Activated gamma-delta T cell treated with anti-CD3 and anti-CD28 coated beads, Interleukin-2, amount 50 U/mL, for 16 hours (primary cell): ENCODE measurements around the gene FBXO17.
"Not testable (repeated sequence)": the region's sequence is repeated elsewhere in the genome, so short reads cannot be mapped to it uniquely, and the experiment has no call there.

Source experiments
- DNase-seq: peaks from one replicate; pipeline ENCODE4 v3.0.0-alpha.2; 2020; ENCODE audit warnings: low read depth

FBXO17 gene, protein sequence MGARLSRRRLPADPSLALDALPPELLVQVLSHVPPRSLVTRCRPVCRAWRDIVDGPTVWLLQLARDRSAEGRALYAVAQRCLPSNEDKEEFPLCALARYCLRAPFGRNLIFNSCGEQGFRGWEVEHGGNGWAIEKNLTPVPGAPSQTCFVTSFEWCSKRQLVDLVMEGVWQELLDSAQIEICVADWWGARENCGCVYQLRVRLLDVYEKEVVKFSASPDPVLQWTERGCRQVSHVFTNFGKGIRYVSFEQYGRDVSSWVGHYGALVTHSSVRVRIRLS

GRCh38 chr19:38975214-38975860, at the start of gene FBXO17:
FBXO17 (minus strand) TSS chr19:38975742; CDS start chr19:38950319, 25,423 bp downstream.
- no peak for DNase-seq

DNA sequence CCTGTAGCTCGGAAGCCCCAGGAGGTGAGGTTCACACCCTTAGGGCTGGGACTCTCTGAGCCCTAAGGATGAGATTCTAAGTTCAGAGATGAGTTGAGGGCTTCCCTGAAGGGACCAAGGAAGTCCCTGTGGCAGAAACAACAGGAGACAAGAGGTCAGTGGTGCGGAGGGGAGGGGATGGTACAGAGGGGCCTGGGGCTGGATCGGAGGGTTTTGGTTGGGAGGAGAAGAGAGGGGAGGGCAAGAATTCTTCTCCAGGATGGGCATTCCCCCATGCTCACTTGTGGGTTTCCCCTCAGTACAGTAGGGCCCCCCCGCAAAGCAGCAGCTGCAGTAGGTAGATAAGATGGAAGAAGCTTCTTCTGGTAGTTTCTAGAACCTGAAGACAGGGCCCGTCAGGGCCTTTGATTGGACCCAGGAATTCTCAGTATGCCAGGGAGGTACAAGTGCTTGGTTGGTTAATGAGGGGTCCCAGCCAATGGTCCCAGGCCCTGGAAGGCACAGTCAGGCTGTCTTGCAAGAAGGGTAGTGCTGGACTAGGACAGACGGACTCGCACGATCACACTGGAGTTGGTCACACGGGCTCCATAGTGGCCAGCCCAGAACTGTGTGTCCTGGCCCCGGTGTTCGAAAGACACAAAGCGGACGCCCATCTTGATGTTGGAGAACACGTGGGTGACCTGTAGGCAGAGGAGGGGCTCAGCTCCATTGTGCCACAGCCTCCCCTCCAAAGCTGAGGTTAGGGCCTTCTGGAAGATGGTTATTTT, 49.5 kb upstream of the FBXO17 start:
- DNase-seq, result no peak

DNA sequence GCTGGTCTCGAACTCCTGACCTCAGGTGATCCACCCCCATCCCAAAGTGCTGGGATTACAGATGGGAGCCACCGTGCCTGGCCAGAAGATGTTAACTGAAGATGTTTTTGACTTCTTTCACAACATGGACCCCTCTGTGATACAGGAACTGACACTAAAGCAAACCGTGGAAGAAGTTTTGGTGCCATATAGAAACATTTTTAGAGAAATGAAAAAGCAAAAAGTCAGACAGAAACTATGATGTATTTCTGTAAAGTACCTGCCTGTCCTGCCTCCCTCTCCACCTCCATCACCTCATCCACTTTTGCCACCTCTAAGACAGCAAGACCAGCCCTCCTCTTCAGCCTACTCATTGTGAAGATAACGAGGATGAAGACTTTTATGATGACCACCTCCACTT, 45.5 kb upstream of the FBXO17 start:
- DNase-seq, result no peak

DNA sequence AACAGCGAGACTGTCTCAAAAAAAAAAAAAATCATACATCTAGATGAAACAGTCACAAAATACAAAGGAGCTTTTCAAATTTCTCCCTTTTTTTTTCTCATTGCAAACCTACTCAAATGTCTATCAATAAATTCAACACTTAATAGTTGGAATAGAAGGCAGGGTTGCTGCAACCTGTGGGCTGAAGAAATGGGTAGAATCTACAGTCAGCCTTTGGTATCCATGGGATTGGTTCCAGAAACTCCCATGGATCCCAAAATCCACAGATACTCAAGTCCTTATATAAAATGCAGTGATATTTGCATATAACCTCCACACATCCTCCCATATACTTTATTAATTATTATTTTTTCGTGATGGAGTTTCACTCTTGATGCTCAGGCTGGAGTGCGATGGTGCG, 42.1 kb upstream of the FBXO17 start:
- no peak for DNase-seq

- no peak for DNase-seq
Measured at GRCh38 chr19:39017026-39017425, 41.5 kb upstream of the FBXO17 start.

DNA sequence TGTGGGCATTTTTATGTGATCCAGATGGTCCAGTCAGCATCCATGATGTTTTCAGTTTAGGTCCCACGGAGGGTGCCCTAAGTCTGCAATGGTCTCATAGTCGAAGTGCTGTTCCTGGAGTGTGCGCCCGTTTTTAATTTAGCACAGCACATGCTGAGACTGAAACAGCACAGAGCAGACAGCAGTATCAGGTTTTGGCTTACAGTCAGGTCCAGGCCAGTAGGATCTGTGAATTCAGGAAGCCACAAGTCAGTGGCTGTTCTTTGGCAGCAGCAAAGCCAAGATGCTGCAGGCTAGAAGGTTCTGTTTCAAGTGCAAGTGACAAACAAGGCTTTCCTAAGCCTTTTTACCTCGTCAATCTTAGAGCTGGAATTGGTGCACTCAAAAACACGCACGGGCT, 38.5 kb upstream of the FBXO17 start:
- DNase-seq, result no peak

GRCh38 chr19:39009001-39009400, 33.5 kb upstream of the FBXO17 start:
- no peak for DNase-seq

DNA sequence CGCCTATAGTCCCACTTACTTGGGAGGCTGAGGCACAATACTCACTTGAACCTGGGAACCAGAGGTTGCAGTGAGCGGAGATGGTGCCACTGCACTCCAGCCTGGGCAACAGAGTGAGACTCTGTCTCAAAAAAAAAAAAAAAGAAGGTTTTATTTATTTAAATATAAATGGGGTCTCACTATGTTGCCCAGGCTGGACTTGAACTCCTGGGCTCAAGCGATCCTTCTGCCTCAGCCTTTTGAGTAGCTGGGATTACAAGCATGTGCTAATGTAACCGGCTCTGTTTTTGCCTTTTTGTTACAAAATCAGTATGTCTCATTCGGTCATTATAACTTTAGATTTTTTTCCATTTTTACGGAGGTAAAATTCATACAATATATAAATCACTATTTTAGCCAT, 32.6 kb upstream of the FBXO17 start:
- DNase-seq, result no peak

- DNase-seq, result no peak
Measured at GRCh38 chr19:39007096-39007495, 31.6 kb upstream of the FBXO17 start.

GRCh38 chr19:39004403-39004802, 28.9 kb upstream of the FBXO17 start:
- no peak for DNase-seq

DNA sequence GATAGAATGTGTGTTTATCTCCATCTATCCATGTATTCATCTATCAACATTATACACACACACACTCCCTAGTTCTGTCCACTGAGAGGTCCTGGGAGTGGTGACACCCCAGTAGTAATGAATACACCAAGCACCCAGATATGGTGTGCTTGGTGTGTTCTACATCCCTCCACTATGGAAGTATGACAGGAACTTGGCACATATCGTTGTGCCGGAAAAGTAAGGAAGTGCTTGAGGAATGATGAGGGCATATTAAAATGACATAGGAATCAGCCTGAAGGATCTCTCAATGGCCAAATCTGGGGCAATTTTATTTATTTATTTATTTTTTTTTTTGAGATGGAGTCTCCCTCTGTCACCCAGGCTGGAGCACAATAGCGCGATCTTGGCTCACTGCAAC, 28.3 kb upstream of the FBXO17 start:
- DNase-seq, result no peak

DNA sequence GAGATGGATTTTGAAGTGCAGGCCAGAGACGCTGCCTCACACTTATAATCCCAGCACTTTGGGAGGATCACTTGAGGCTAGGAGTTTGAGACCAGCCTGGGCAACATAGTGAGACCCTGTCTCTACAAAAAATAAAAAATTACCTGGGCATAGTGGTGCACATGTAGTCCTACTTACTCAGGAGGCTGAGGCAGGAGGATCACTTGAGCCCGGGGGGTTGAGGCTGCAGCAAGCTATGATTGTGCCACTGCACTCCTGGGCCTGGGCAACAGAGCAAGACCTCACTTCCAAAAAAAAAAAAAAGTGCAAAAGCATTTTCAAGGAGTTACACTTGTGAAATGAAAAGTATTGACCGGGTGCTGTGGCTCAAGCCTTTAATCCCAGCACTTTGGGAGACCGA, 27.6 kb upstream of the FBXO17 start:
- no peak for DNase-seq

DNA sequence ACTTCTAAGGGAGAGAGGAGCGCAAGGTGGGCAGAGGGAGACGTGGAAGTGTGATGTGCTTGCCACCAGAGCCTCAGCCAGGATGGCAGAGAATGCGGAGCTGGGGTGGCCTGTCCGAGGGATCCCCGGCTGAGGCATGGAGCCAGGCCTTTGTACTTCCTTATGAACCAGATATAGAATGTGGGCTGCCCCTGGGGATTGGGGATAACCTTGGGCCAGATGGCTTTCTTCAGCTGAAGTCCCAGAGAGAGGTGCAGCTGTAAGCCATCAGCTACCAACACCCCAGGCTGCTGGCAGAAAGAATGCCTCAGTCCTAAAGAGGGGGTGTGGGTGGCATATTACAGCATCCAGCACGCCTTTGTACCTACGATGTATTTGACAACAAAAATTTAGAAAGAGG, 25.5 kb upstream of the FBXO17 start:
- no peak for DNase-seq

GRCh38 chr19:38997576-38997975, 22.0 kb upstream of the FBXO17 start:
- not testable (repeated sequence) for DNase-seq

DNA sequence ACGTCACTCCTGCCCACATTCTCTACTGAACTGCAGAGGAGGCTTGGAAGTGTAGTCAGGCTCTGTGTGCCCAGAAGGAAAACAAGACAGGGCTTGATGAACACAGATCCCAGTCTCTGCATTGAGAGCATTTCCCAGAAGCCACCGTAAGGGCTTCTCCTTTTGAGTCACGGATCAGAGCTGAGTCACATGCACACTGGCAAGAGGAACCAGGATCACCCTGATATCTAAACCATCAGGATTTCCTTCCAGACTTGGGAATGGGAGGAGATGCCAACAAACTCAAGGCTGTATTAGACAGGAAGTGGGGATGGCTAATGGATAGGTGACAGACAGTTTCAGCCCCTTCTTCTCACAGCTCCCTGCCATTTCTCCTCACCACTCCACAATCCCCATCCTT, 17.7 kb upstream of the FBXO17 start:
- DNase-seq, result no peak

DNA sequence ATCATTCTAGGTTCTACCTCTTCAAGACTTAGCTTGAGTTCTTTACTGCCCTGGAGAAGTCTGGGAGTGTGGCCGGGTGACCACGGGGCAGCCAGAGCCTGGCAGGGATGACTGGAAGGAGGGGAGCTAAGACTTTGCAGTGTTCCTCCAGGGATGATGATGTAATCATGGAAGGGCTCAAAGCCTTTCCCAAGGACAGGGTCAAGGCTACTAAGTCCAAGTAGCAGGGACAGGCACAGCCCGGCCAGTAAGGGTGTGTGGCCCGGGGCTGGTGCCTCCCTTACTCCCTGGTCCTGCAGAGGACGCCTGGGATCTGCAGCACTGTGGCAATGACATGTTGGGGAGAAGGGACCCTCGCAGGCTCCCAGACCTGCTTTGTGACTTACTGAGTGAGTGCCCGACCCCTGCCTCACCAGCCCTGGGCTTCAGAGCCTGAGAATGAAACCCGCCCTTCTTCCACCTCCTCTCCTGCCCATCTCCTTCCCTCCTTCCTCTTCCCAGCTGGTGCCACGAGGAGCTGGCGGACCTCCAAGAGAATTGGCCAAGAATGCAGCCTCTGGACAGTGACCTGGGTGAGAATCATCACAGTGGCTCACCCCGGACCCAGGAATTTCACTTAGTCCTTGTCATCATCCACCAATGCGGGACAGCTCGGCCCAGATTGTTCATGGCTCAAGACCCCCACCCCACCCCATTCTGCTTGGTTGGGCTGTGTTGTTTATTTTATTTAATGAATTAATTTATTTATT, 15.6 kb upstream of the FBXO17 start:
- DNase-seq, result no peak

GRCh38 chr19:38989614-38990013, 14.1 kb upstream of the FBXO17 start:
- not testable (repeated sequence) for DNase-seq

GRCh38 chr19:38989066-38989605, 13.6 kb upstream of the FBXO17 start:
- no peak for DNase-seq

DNA sequence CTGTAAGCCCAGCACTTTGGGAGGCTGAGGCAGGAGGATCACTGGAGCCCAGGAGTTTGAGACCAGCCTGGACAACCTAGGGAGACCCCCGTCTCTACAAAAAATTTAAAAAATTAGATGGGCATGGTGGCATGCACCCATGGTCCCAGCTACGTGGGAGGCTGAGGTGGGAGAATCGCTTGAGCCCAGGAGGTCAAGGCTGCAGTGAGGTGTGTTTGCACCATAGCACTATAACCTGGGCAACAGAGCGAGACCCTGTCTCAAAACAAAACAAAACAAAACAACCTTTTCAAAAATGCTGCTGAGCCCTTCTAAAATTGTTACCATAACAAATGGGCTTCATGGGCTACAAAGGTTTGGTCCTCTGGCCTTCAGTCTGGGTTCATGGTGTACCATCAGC, 13.1 kb upstream of the FBXO17 start:
- not testable (repeated sequence) for DNase-seq

DNA sequence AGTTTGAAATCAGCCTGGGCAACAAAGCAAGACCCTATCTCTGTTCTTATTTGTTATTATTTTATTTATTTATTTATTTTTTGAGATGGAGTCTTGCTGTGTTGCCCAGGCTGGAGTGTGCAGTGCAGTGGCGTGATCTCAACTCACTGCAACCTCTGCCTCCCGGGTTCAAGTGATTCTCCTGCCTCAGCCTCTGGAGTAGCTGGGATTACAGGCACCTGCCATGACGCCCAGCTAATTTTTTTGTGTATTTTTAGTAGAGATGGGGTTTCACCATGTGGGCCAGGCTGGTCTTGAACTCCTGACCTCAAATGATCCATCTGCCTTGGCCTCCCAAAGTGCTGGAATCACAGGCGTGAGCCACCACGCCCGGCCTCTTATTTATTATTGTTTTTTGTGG, 12.2 kb upstream of the FBXO17 start:
- DNase-seq, result not testable (repeated sequence)

DNA sequence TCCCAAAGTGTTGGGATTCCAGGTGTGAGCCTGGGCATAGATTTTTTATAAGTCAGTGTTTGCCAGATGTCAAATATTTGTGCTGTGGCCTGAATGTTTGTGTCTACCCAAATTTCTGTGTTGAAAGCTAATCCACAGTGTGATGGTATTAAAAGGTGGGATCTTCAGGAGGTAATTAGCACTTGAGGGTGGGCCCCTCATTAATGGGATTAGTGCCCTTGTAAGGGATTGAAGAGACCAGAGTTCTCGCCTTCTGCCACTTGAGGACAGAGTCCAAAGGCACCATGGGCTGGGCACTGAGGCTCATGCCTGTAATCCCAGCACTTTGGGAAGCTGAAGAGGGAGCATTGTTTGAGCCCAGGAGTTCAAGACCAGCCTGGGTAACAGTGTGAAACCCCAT, 9.7 kb upstream of the FBXO17 start:
- DNase-seq, result no peak
